ENCODE data around the gene PCDHGB5. TPM values are rescaled to one million over a fixed set of nuclear protein-coding genes. Genes with fewer than 3 reads are reported as not detected.
"Not testable (repeated sequence)": the region's sequence is repeated elsewhere in the genome, so short reads cannot be mapped to it uniquely, and the experiment has no call there.

Gene PCDHGB5
- total RNA-seq, 4 donors from 2014 or later: 12.3 to 17.6 (median 14.6) TPM

DNA sequence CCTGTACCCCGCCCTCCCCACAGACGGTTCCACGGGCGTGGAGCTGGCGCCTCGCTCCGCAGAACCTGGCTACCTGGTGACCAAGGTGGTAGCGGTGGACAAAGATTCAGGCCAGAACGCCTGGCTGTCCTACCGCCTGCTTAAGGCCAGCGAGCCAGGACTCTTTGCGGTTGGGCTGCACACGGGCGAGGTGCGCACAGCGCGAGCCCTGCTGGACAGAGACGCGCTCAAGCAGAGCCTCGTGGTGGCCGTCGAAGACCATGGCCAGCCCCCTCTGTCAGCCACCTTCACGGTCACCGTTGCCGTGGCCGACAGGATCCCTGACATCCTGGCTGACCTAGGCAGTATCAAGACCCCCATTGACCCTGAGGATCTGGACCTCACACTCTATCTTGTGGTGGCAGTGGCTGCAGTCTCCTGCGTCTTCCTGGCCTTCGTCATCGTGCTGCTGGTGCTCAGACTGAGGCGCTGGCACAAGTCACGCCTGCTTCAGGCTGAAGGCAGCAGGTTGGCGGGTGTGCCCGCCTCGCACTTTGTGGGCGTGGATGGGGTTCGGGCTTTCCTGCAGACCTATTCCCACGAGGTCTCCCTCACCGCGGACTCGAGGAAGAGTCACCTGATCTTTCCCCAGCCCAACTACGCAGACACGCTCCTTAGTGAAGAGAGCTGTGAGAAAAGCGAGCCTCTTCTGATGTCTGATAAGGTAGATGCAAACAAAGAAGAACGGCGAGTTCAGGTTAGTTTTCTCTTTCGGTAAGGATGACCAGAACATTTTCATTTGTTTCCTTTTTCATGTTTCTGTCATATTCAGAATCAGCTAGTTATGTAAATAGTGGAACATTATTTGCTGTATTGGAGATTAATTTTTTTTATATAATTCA, 31.5 kb upstream of the PCDHGB5 start:
- DNase-seq (ENCODE audit: low spot score in 2 of 2): no peak
- 24 to 44% methylated on average over 31 to 44 of the region's 46 CpGs for WGBS, 2 donors
- intact Hi-C loops (cut with DNase I; ENCODE audit: low total_unique reads): no loop called here
- TF ChIP-seq POLR2A (IDR thresholded peaks at IDR 0.05) (no peak), CTCF (IDR thresholded peaks at IDR 0.05) (no peak)
- no peak overlapping the region for H3K4me3 ChIP-seq (ENCODE audit: low read depth, poor library complexity, severe bottlenecking)

- H3K4me3 ChIP-seq (ENCODE audit: low read depth, poor library complexity, severe bottlenecking): no peak within 1 kb of the TSS
- intact Hi-C loops (cut with DNase I; ENCODE audit: low total_unique reads): no loop called here
- WGBS, 2 donors: 18 to 23% methylated on average over 32 of the region's 32 CpGs
- DNase-seq (ENCODE audit: low spot score in 2 of 2): no peak
- no peak for TF ChIP-seq POLR2A (IDR thresholded peaks at IDR 0.05)
- no peak for TF ChIP-seq CTCF (IDR thresholded peaks at IDR 0.05)
Measured at GRCh38 chr5:141369994-141370848, 27.5 kb upstream of the PCDHGB5 start, which contains the start of gene PCDHGB3. TSS of gene PCDHGB3 (plus strand) at chr5:141370242. CDS start at chr5:141370395, 153 bp downstream.

- no peak for TF ChIP-seq CTCF (IDR thresholded peaks at IDR 0.05)
- TF ChIP-seq POLR2A (IDR thresholded peaks at IDR 0.05): no peak
- H3K4me3 ChIP-seq (ENCODE audit: low read depth, poor library complexity, severe bottlenecking): no peak overlapping the region
- intact Hi-C loops (cut with DNase I; ENCODE audit: low total_unique reads): no loop called here
- DNase-seq (ENCODE audit: low spot score in 2 of 2): no peak
- 40 to 41% methylated on average over 35 to 55 of the region's 69 CpGs for WGBS, 2 donors
Measured at GRCh38 chr5:141371572-141372475, 25.9 kb upstream of the PCDHGB5 start.

- WGBS, 2 donors: 22 to 23% methylated on average over 27 of the region's 27 CpGs
- H3K4me3 ChIP-seq (ENCODE audit: low read depth, poor library complexity, severe bottlenecking): no peak within 1 kb of the TSS
- TF ChIP-seq POLR2A (IDR thresholded peaks at IDR 0.05) (no peak), CTCF (IDR thresholded peaks at IDR 0.05) (no peak)
- no peak for DNase-seq (ENCODE audit: low spot score in 2 of 2)
- intact Hi-C loops (cut with DNase I; ENCODE audit: low total_unique reads): no loop called here
Measured at GRCh38 chr5:141373673-141374317, 24.0 kb upstream of the PCDHGB5 start, which contains the start of gene PCDHGA6. TSS of gene PCDHGA6 (plus strand) at chr5:141373891. CDS start at chr5:141374084, 193 bp downstream.

DNA sequence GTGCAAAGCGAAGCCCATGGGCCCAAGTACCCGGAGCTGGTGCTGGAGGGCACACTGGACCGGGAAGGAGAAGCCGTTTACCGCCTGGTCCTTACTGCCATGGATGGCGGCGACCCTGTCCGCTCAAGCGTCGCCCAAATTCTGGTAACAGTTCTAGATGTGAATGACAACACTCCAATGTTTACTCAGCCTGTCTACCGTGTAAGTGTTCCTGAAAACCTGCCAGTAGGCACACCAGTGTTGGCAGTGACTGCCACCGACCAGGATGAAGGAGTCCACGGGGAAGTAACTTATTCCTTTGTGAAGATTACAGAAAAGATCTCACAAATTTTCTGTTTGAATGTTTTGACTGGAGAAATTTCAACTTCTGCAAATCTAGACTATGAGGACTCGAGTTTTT, 23.1 kb upstream of the PCDHGB5 start:
- no peak for TF ChIP-seq POLR2A (IDR thresholded peaks at IDR 0.05)
- no peak for TF ChIP-seq CTCF (IDR thresholded peaks at IDR 0.05)
- intact Hi-C loops (cut with DNase I; ENCODE audit: low total_unique reads): no loop called here
- no peak for DNase-seq (ENCODE audit: low spot score in 2 of 2)
- no peak overlapping the region for H3K4me3 ChIP-seq (ENCODE audit: low read depth, poor library complexity, severe bottlenecking)
- WGBS, 2 donors: 55 to 60% methylated on average over 14 of the region's 14 CpGs

GRCh38 chr5:141375444-141376155, 22.1 kb upstream of the PCDHGB5 start:
- H3K4me3 ChIP-seq (ENCODE audit: low read depth, poor library complexity, severe bottlenecking); intact Hi-C loops (cut with DNase I; ENCODE audit: low total_unique reads): not testable (repeated sequence)
- 32 to 50% methylated on average over 10 to 22 of the region's 48 CpGs for WGBS, 2 donors
- peak in 1 of 2 donors; percentile 53 for DNase-seq (ENCODE audit: low spot score in 2 of 2)
